ENCODE results near the gene PLEKHA8. TPM values are rescaled to one million over a fixed set of nuclear protein-coding genes. Genes with fewer than 3 reads are reported as not detected.

Gene PLEKHA8
- total and polyA plus RNA-seq, 8 donors = 9.8 to 19.2 (median 17.5) TPM

DNA sequence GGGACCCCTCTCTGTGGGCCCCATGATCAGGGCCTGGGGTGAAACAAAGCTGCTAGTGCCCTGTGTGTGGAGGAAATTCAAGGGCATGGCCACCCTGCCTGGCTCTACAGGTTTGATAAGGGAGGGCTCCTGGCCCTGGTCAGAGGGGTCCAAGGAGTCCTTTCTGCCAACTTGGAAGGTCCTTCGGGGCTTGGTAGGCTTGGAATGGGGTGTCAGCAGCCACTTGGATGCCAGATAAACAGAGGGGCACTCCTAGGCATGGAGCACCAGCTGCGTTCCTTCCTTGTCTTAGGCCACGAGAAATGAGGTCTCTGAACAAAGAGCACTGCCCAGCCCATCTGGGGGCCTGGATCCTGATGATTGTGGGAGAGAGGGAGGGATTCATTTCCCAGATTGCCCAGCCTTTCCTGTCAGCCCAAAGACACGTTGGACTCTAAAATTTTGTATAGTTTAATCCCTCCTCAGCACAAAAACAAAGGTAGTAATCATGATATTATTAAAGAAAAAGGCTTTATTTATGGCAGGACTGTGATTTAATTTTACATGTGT is 111.7 kb downstream of the PLEKHA8 start:
- H3K9me3 ChIP-seq = no peaks in the 10 kb centered on the region
- ATAC-seq (no peak), DNase-seq (peak in 1 of 4 donors; percentile 12)
- no peak for TF ChIP-seq CTCF (IDR thresholded peaks at IDR 0.05)
- H3K27me3 ChIP-seq = no peaks in the 10 kb centered on the region
- no peak overlapping the region for H3K4me3 ChIP-seq
- peaks cover 13 to 40% of the 10 kb centered on the region in 2 donors for H3K4me1 ChIP-seq
- intact Hi-C loops (cut with DNase I) = no loop called here
- no peaks in the 10 kb centered on the region for H3K36me3 ChIP-seq
- peak overlapping the region; percentile 3 to 48 for H3K27ac ChIP-seq

DNA sequence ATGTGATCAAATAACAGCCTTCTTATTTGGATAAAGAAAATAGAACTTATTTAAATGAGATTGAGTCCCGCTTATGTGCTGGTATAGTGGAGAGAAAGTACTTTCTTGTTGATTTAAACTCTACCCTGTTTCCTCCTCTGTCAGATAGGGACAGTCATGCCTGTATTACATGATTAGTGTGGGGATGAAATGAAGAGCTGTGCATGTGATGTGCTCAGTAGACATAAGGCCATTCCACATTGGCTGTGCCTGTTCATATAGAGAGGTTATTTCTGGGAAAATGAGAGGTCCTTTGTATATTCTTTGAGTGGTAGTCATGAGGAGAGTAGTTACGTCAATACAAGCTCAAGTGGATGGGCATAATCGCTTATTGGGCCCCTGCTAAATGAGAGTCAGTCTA is 112.2 kb downstream of the PLEKHA8 start:
- intact Hi-C loops (cut with DNase I) = no loop called here
- H3K4me1 ChIP-seq = peaks cover 13 to 45% of the 10 kb centered on the region in 2 donors
- ATAC-seq (no peak), DNase-seq (no peak)
- H3K4me3 ChIP-seq = no peak overlapping the region
- no peak for TF ChIP-seq CTCF (IDR thresholded peaks at IDR 0.05)
- H3K27me3 ChIP-seq = no peaks in the 10 kb centered on the region
- no peaks in the 10 kb centered on the region for H3K36me3 ChIP-seq
- H3K9me3 ChIP-seq = no peaks in the 10 kb centered on the region
- no peak overlapping the region for H3K27ac ChIP-seq

DNA sequence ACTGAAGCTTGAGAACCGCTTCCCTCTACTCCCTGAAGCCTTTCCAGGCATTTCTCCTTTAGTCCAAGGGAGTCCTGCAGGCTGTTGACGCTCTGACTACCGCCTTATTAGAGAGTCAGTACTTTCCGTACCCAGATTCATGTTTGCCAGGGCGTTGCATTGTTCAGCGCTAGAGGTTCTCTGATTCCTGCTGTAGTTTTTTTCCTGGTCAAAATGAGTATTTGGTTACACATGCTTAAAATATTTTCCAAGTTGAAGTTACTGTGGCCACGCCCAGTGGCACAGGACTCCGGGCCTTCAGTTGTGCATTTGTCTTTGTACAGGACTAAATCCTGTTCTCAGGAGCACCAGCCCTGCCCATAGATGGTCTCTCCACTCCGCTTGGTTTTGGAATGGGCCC is 114.5 kb downstream of the PLEKHA8 start:
- no peak overlapping the region for H3K4me3 ChIP-seq
- H3K36me3 ChIP-seq = no peaks in the 10 kb centered on the region
- DNase-seq = peak in 3 of 4 donors; percentile 35 to 60 (median 56)
- peak; percentile 81 for ATAC-seq
- no peak for TF ChIP-seq CTCF (IDR thresholded peaks at IDR 0.05)
- no peaks in the 10 kb centered on the region for H3K9me3 ChIP-seq
- peaks cover 13 to 32% of the 10 kb centered on the region in 2 donors for H3K4me1 ChIP-seq
- intact Hi-C loops (cut with DNase I) = no loop called here
- peak overlapping the region; percentile 66 to 83 for H3K27ac ChIP-seq
- H3K27me3 ChIP-seq = no peaks in the 10 kb centered on the region

- intact Hi-C loops (cut with DNase I) = no loop called here
- H3K27ac ChIP-seq = peak overlapping the region; percentile 66 to 83
- ATAC-seq = peak; percentile 37
Observed at GRCh38 chr7:30143748-30144251, 115.6 kb downstream of the PLEKHA8 start.

More at GRCh38 chr7:30143748-30144251, 115.6 kb downstream of the PLEKHA8 start:
- TF ChIP-seq CTCF (IDR thresholded peaks at IDR 0.05) = no peak
- no peak overlapping the region for H3K4me3 ChIP-seq
- peaks cover 13 to 29% of the 10 kb centered on the region in 2 donors for H3K4me1 ChIP-seq
- no peaks in the 10 kb centered on the region for H3K9me3 ChIP-seq
- no peaks in the 10 kb centered on the region for H3K27me3 ChIP-seq
- H3K36me3 ChIP-seq = no peaks in the 10 kb centered on the region
- no peak for DNase-seq

Measured in left lung (tissue), 10 donors.